Stomach (tissue), 9 donors: ENCODE data around the gene TTLL4. TPM values are rescaled to one million over a fixed set of nuclear protein-coding genes. Genes with fewer than 3 reads are reported as not detected.

Source experiments
- DNase-seq, 2 donors: peaks; one replicate each; pipeline versions ENCODE4 v3.0.0 to v3.0.0-alpha.2; 2013 to 2019
- H3K27ac ChIP-seq, 5 donors: fragments of 200-600 bp in 4 of 5; sonication (generic) in 4 of 5; one replicate each; pipeline ENCODE4 v1.5.1; 2013 to 2019; ENCODE audit warnings: mild to moderate bottlenecking in 1 of 5, moderate library complexity in 1 of 5
- H3K27me3 ChIP-seq, 3 donors: fragments of 200-600 bp; sonication (generic); one replicate each; pipeline ENCODE4 v1.5.1; 2017 to 2019; ENCODE audit warnings: mixed run types in 1 of 3
- H3K36me3 ChIP-seq, 4 donors: fragments of 200-600 bp; sonication (generic); 1 replicate in 3 of 4; 2 replicates in 1 of 4; pipeline ENCODE4 v1.5.1; 2016 to 2019
- H3K4me1 ChIP-seq, 4 donors: fragments of 200-600 bp; sonication (generic); one replicate each; pipeline ENCODE4 v1.5.1; 2016 to 2019
- H3K4me3 ChIP-seq, 4 donors: fragments of 200-600 bp; sonication (generic) in 3 of 4; one replicate each; pipeline ENCODE4 v1.5.1; 2016 to 2019; ENCODE audit warnings: mild to moderate bottlenecking in 1 of 4
- H3K9me3 ChIP-seq, 4 donors: fragments of 200-600 bp; sonication (generic); one replicate each; pipeline ENCODE4 v1.5.1; 2016 to 2019
- CTCF ChIP-seq, 7 experiments: fragments of 450-650 bp in 4 of 7; fragments of 200-600 bp in 3 of 7; sonication (generic) in 3 of 7; IDR thresholded peaks; one replicate each; pipeline ENCODE4 v1.5.1; 2016 to 2019; ENCODE audit warnings: antibody characterized with exemption in 7 of 7, control low read depth in 2 of 7, mild to moderate bottlenecking in 1 of 7
- EP300 ChIP-seq: sonication (generic); formaldehyde crosslinking; IDR thresholded peaks from one replicate; pipeline ENCODE4 v1.6.1; 2017; ENCODE audit warnings: antibody characterized with exemption
- POLR2A ChIP-seq, 4 donors: fragments of 450-650 bp; IDR thresholded peaks; one replicate each; pipeline ENCODE4 v1.6.1; 2016; ENCODE audit warnings: antibody characterized with exemption in 4 of 4, control low read depth in 2 of 4, mild to moderate bottlenecking in 1 of 4, moderate library complexity in 1 of 4
- POLR2AphosphoS5 ChIP-seq, 3 donors: sonication (generic); formaldehyde crosslinking; IDR thresholded peaks; one replicate each; pipeline ENCODE4 v1.6.1; 2016; ENCODE audit warnings: antibody characterized with exemption in 3 of 3
- WGBS, 5 donors: extraction: QIAGEN DNeasy Blood & Tissue Kit in 3 of 5; methylation state at CpG; one replicate each; pipeline versions ENCODE4 v1.1.5 to v1.1.7; 2013 to 2018; 5-methylcytosine and 5-hydroxymethylcytosine counted together
- intact Hi-C: fragments of 100-400 bp; cut with DNase I; formaldehyde crosslinking; loops from one replicate; pipeline ENCODE4 v1.15.1; 2023; ENCODE audit warnings: low total_unique reads
- polyA plus RNA-seq, 3 donors: library from polyadenylated mRNA; stranded (reverse); fragments of 200-250 nt; gene quantifications; one replicate each; pipeline ENCODE4 v1.2.3, GENCODE V29; 2013
- total RNA-seq, 5 donors: library from RNA; depleted of rRNA; stranded (reverse); fragments of >200 nt; gene quantifications; one replicate each; pipeline versions ENCODE4 v1.1.0 to v1.2.3, GENCODE V29; 2014 to 2016
- donor health status: healthy with polysubstance abuse.
- donor health status: Bipolar disorder and iron deficiency.
- donor health status: healthy.

Gene TTLL4
- total and polyA plus RNA-seq, 8 donors: 8.8 to 139 (median 13.9) TPM

- intact Hi-C loops: no loop called here
- 72 to 93% (median 82%) methylated on average over 2 of the region's 2 CpGs for WGBS, 5 donors
- Histone ChIP-seq H3K27me3 (no peaks in the 10 kb centered on the region), H3K9me3 (no peaks in the 10 kb centered on the region), H3K4me1 (peaks cover 4 to 30% (median 15%) of the 10 kb centered on the region in 4 donors), H3K4me3 (no peak overlapping the region), H3K36me3 (peaks cover 21 to 48% (median 44%) of the 10 kb centered on the region in 4 donors), H3K27ac (no peak overlapping the region)
- no peak for DNase-seq
- no peak for TF ChIP-seq EP300
- TF ChIP-seq CTCF (IDR thresholded peaks at IDR 0.05): no peak
- no peak for TF ChIP-seq POLR2AphosphoS5 (IDR thresholded peaks at IDR 0.05)
- no peak for TF ChIP-seq POLR2A (IDR thresholded peaks at IDR 0.05)
Measured at GRCh38 chr2:218736531-218736930, 25.9 kb downstream of the TTLL4 start.

DNA sequence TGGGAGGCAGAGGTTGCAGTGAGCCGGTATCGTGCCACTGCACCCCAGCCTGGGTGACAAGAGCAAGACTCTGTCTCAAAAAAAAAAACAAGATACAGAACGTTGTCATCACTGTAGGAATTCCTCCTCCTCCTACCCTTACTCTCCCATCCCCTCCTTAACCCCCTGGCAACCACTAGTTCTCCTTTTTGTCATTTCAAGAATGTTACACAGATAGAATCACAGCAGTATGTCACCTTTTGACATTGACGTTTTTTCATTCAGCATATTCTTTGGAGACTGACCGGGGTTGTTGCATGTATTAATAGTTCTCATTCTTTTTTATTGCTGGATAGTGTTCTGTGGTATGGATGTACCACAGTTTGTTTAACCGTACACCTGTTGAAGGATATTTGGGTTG is 32.4 kb downstream of the TTLL4 start:
- intact Hi-C loops: no loop called here
- Histone ChIP-seq H3K27ac (no peak overlapping the region), H3K4me1 (peaks cover 0 to 8% (median 0%) of the 10 kb centered on the region in 4 donors), H3K9me3 (no peaks in the 10 kb centered on the region), H3K27me3 (no peaks in the 10 kb centered on the region), H3K36me3 (peaks cover 40 to 96% (median 87%) of the 10 kb centered on the region in 4 donors), H3K4me3 (no peak overlapping the region)
- 78 to 85% (median 81%) methylated on average over 6 of the region's 6 CpGs for WGBS, 5 donors
- no peak for DNase-seq
- TF ChIP-seq POLR2A (IDR thresholded peaks at IDR 0.05) (no peak), EP300 (no peak), CTCF (IDR thresholded peaks at IDR 0.05) (no peak), POLR2AphosphoS5 (IDR thresholded peaks at IDR 0.05) (no peak)

GRCh38 chr2:218744615-218745014 is 34.0 kb downstream of the TTLL4 start:
- H3K9me3 ChIP-seq: no peaks in the 10 kb centered on the region
- TF ChIP-seq POLR2A (IDR thresholded peaks at IDR 0.05): no peak
- no peak for TF ChIP-seq POLR2AphosphoS5 (IDR thresholded peaks at IDR 0.05)
- no peak for TF ChIP-seq EP300
- TF ChIP-seq CTCF (IDR thresholded peaks at IDR 0.05): no peak
- H3K27ac ChIP-seq: peak overlapping the region in 2 of 5 donors; percentile 42 to 45
- no peak for DNase-seq
- peaks cover 47 to 96% (median 87%) of the 10 kb centered on the region in 4 donors for H3K36me3 ChIP-seq
- peaks cover 0 to 8% (median 0%) of the 10 kb centered on the region in 4 donors for H3K4me1 ChIP-seq
- 62 to 82% (median 71%) methylated on average over 3 of the region's 3 CpGs for WGBS, 5 donors
- H3K4me3 ChIP-seq: no peak overlapping the region
- intact Hi-C loops: no loop called here
- H3K27me3 ChIP-seq: no peaks in the 10 kb centered on the region

DNA sequence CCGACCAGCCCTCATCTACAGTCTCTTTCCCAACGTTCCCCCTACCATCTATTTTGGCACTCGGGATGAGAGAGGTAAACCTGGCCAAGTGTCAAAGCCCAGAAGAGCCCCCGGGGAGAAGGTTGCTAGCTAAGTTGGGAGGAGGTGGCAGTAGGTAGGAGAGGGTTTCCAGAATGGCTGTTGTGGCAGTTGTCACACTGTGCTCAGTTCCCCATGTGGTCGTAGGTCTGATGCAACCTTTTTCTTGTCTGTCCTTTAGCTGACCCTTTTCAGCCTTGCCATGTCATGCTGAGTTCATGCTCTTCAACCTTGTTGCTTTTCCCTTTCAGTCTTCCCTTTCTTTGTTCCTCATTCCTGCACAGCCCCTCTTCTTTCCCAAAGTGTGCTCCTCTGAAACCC is 34.5 kb downstream of the TTLL4 start:
- Histone ChIP-seq H3K27ac (peak overlapping the region in 3 of 5 donors; percentile 34 to 45 (median 42)), H3K4me1 (peaks cover 0 to 8% (median 0%) of the 10 kb centered on the region in 4 donors), H3K36me3 (peaks cover 51 to 96% (median 87%) of the 10 kb centered on the region in 4 donors), H3K4me3 (no peak overlapping the region), H3K9me3 (no peaks in the 10 kb centered on the region), H3K27me3 (no peaks in the 10 kb centered on the region)
- intact Hi-C loops: no loop called here
- DNase-seq: no peak
- TF ChIP-seq EP300 (no peak), POLR2AphosphoS5 (IDR thresholded peaks at IDR 0.05) (peak in 1 of 3 donors; percentile 26)
- WGBS, 5 donors: 62 to 81% (median 77%) methylated on average over 5 of the region's 5 CpGs
